ENCODE data around the gene CTF1. TPM values are rescaled to one million over a fixed set of nuclear protein-coding genes. Genes with fewer than 3 reads are reported as not detected.
"Not testable (repeated sequence)": the region's sequence is repeated elsewhere in the genome, so short reads cannot be mapped to it uniquely, and the experiment has no call there.

The CTF1 gene
- total RNA-seq, 1 donor from 2014 or later = 3.4 TPM

DNA sequence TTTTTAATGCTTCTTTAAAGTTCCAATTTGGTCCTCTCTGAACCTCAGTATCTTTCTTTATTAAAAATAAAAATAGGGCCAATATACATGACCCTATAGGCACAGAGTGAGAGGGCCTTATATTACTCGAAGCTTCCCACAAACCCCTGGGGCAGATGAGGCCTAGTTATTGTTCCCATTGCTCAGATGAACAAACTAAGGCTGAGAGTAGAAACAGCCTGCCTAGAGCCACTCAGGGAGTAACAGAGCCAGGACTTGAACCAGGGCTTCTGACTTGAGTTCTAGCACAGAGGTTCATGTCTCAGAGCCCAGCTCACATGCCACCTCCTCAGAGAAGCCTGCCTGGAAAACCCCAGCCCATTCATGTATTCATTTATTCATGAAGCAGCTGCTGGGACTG lies 10.3 kb upstream of the CTF1 start:
- Mint-ChIP-seq H3K27ac (ENCODE audit: unreplicated experiment) (no peak overlapping the region), H3K4me1 (ENCODE audit: unreplicated experiment) (peaks cover 9% of the 10 kb centered on the region), H3K9me3 (ENCODE audit: unreplicated experiment) (no peaks in the 10 kb centered on the region), H3K27me3 (ENCODE audit: unreplicated experiment) (peaks cover 16% of the 10 kb centered on the region), H3K4me3 (ENCODE audit: unreplicated experiment) (no peak overlapping the region), H3K36me3 (ENCODE audit: low read depth, unreplicated experiment) (peaks cover 32% of the 10 kb centered on the region)
- DNase-seq (ENCODE audit: low spot score) = no peak
- no peak for TF ChIP-seq CTCF (IDR thresholded peaks at IDR 0.05; ENCODE audit: unreplicated experiment)

DNA sequence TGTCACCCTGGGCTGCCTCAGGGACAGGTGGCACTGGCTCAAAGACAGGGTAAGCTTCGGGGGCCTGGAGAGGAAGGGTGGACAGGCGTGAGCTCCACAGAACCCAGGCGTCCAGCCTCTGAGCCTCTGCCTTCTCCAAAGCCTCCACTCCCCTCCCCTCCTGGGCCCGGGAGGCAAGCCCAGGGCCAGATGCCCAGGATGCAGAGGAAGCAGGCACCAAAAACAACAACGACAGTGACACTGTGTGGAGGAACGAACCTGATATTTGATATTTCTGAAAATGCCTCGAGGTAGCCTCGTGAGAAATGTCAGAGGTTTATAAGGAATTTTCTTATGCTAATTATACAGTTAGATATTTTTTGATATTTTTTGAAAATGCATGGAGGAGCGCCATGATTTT lies 8.5 kb upstream of the CTF1 start:
- TF ChIP-seq CTCF (IDR thresholded peaks at IDR 0.05; ENCODE audit: unreplicated experiment) = no peak
- Mint-ChIP-seq H3K36me3 (ENCODE audit: low read depth, unreplicated experiment) (peaks cover 31% of the 10 kb centered on the region), H3K27me3 (ENCODE audit: unreplicated experiment) (peaks cover 15% of the 10 kb centered on the region), H3K9me3 (ENCODE audit: unreplicated experiment) (no peaks in the 10 kb centered on the region), H3K4me3 (ENCODE audit: unreplicated experiment) (no peak overlapping the region), H3K4me1 (ENCODE audit: unreplicated experiment) (peaks cover 5% of the 10 kb centered on the region), H3K27ac (ENCODE audit: unreplicated experiment) (no peak overlapping the region)
- DNase-seq (ENCODE audit: low spot score) = no peak

DNA sequence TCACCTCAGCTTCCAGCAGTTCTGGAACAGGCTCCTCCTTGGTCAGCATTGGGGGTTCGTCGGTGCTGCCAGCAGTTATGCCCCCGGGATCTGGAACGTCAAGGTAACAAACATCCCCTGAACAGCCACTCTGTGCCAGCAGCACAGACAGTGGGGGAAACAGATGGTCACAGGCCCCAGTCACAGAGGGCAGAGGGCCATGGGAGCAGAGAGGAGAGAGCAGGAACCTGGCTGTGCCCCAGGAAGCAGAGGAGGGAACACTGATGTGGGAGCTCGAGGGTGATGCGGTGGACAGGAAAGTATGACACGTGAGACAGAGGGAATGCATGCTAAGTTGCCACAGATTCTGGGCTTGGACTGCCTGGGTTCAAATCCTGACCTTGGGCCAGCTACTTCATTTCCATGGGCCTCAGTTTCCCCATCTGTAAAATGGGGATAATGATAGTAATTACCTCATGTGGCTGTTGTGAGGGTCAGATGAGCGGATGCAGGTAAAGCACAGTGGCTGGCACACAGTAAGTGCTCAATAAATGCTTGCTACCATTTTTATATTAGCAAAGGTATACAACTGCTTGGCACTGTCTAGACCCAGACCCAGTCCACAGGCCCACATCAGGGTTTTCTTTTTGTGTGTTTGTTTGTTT lies 7.4 kb upstream of the CTF1 start:
- peaks cover 29% of the 10 kb centered on the region for H3K36me3 Mint-ChIP-seq (ENCODE audit: low read depth, unreplicated experiment)
- DNase-seq (ENCODE audit: low spot score) = no peak
- H3K27me3 Mint-ChIP-seq (ENCODE audit: unreplicated experiment) = peaks cover 17% of the 10 kb centered on the region
- no peak for TF ChIP-seq CTCF (IDR thresholded peaks at IDR 0.05; ENCODE audit: unreplicated experiment)
- no peaks in the 10 kb centered on the region for H3K9me3 Mint-ChIP-seq (ENCODE audit: unreplicated experiment)
- H3K4me3 Mint-ChIP-seq (ENCODE audit: unreplicated experiment) = peak overlapping the region; percentile 64
- no peak overlapping the region for H3K27ac Mint-ChIP-seq (ENCODE audit: unreplicated experiment)
- H3K4me1 Mint-ChIP-seq (ENCODE audit: unreplicated experiment) = peaks cover 8% of the 10 kb centered on the region

DNA sequence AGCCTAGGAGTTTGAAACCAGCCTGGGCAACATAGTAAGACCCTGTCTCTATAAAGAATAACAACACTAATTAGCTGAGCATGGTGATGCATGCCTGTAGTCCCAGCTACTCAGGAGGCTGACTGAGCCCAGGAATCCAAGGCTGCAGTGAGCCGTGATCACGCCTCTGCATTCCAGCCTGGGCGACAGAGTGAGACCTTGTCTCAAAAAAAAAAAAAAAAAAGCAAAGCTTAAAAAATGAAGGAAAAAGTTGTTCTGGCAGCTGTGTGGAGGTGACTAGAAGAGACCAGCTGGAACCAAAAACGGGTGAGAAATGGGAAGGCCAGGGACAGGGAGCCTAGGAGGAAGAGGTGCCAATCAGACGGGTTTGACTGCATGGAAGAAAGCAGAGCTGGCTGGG lies 6.7 kb upstream of the CTF1 start:
- Mint-ChIP-seq H3K4me1 (ENCODE audit: unreplicated experiment) (peaks cover 13% of the 10 kb centered on the region), H3K9me3 (ENCODE audit: unreplicated experiment) (no peaks in the 10 kb centered on the region), H3K27ac (ENCODE audit: unreplicated experiment) (no peak overlapping the region), H3K4me3 (ENCODE audit: unreplicated experiment) (peak overlapping the region; percentile 80), H3K36me3 (ENCODE audit: low read depth, unreplicated experiment) (peaks cover 31% of the 10 kb centered on the region), H3K27me3 (ENCODE audit: unreplicated experiment) (peaks cover 19% of the 10 kb centered on the region)
- TF ChIP-seq CTCF (IDR thresholded peaks at IDR 0.05; ENCODE audit: unreplicated experiment) = no peak
- DNase-seq (ENCODE audit: low spot score) = no peak

- peaks cover 27% of the 10 kb centered on the region for H3K4me1 Mint-ChIP-seq (ENCODE audit: unreplicated experiment)
- H3K9me3 Mint-ChIP-seq (ENCODE audit: unreplicated experiment) = not testable (repeated sequence)
- peak overlapping the region; percentile 71 for H3K4me3 Mint-ChIP-seq (ENCODE audit: unreplicated experiment)
These were observed 5.2 kb upstream of the CTF1 start for GRCh38 chr16:30891043-30891823.

More at GRCh38 chr16:30891043-30891823, 5.2 kb upstream of the CTF1 start:
- H3K36me3 Mint-ChIP-seq (ENCODE audit: low read depth, unreplicated experiment) = peaks cover 31% of the 10 kb centered on the region
- peaks cover 23% of the 10 kb centered on the region for H3K27me3 Mint-ChIP-seq (ENCODE audit: unreplicated experiment)
- peak overlapping the region; percentile 52 for H3K27ac Mint-ChIP-seq (ENCODE audit: unreplicated experiment)
- DNase-seq (ENCODE audit: low spot score) = not testable (repeated sequence)
